OCI-LY3 (cell line): ENCODE measurements around the gene TMEM108.

ENCODE experiments used
- H2AFZ ChIP-seq: fragments of 200-600, 300-600 bp; shearing (Covaris generic); 2 replicates; pipeline ENCODE4 v1.6.0; 2014; ENCODE audit warnings: antibody characterized with exemption, low read depth, low read length
- H3K27ac ChIP-seq: fragments of 200-600, 300-600 bp; sonication (generic); 2 replicates; pipeline ENCODE4 v1.5.1; 2014; ENCODE audit warnings: mild to moderate bottlenecking, low read length, moderate library complexity, mixed read lengths
- H3K27me3 ChIP-seq: fragments of 200-600, 300-600 bp; sonication (generic); 2 replicates; pipeline ENCODE4 v1.6.1; 2014; ENCODE audit warnings: low read depth, low read length, mixed read lengths
- H3K36me3 ChIP-seq: fragments of 200-600, 300-600 bp; sonication (generic); replicated peaks from 2 replicates; pipeline ENCODE3; 2014; ENCODE audit warnings: low read depth, low read length, mixed read lengths
- H3K4me1 ChIP-seq: fragments of 300-600, 200-600 bp; sonication (generic); 2 replicates; pipeline ENCODE4 v1.6.1; 2014; ENCODE audit warnings: low read length, mixed read lengths
- H3K4me2 ChIP-seq: fragments of 200-600, 300-600 bp; sonication (generic); 2 replicates; pipeline ENCODE4 v1.6.1; 2014; ENCODE audit warnings: low read length, mixed read lengths
- H3K4me3 ChIP-seq: fragments of 300-600, 200-600 bp; sonication (generic); 2 replicates; pipeline ENCODE4 v1.5.1; 2014; ENCODE audit warnings: antibody characterized with exemption, mild to moderate bottlenecking, low read length, moderate library complexity
- H3K79me2 ChIP-seq: fragments of 300-600, 200-600 bp; shearing (Covaris generic); 2 replicates; pipeline ENCODE4 v1.6.1; 2014; ENCODE audit warnings: mild to moderate bottlenecking, low read length, mixed read lengths
- H3K9ac ChIP-seq: fragments of 300-600, 200-600 bp; shearing (Covaris generic); 2 replicates; pipeline ENCODE4 v1.6.0; 2014; ENCODE audit warnings: mild to moderate bottlenecking, low read length, moderate library complexity
- H3K9me3 ChIP-seq: fragments of 200-600, 300-600 bp; shearing (Covaris generic); 2 replicates; pipeline ENCODE4 v1.6.1; 2014; ENCODE audit warnings: low read length, mixed read lengths; ENCODE audit not compliant: insufficient read depth
- H4K20me1 ChIP-seq: fragments of 200-600, 300-600 bp; sonication (generic); 2 replicates; pipeline ENCODE4 v1.6.1; 2016; ENCODE audit warnings: low read length, mixed read lengths; ENCODE audit not compliant: insufficient read depth
- CTCF ChIP-seq: fragments of 200-600, 300-600 bp; sonication (generic); IDR thresholded peaks from 2 replicates; pipeline ENCODE4 v1.5.1; 2014; ENCODE audit warnings: antibody characterized with exemption, low read length, low read depth
- EZH2phosphoT487 ChIP-seq: fragments of 200-600 bp; shearing (Covaris generic); IDR thresholded peaks from 2 replicates; pipeline ENCODE4 v1.6.1; 2018; ENCODE audit warnings: antibody characterized with exemption, mixed run types, low read depth

Gene TMEM108

GRCh38 chr3:133191818-133192217 is 153.6 kb downstream of the TMEM108 start:
- TF ChIP-seq EZH2phosphoT487 (no peak), CTCF (no peak)
- Histone ChIP-seq H4K20me1 (no peaks in the 10 kb centered on the region), H3K27me3 (0 out of 2 replicates have a peak, but pooled peaks cover 11% of the 10 kb centered on the region), H3K27ac (no peak overlapping the region), H3K4me2 (no peak overlapping the region), H3K36me3 (no peaks in the 10 kb centered on the region), H3K79me2 (no peaks in the 10 kb centered on the region), H3K9me3 (no peaks in the 10 kb centered on the region), H3K4me3 (no peak overlapping the region), H2AFZ (no peak overlapping the region), H3K4me1 (no peaks in the 10 kb centered on the region), H3K9ac (no peak overlapping the region)

- no peak for TF ChIP-seq CTCF
- TF ChIP-seq EZH2phosphoT487 = no peak
- Histone ChIP-seq H3K4me1 (peaks cover 2% of the 10 kb centered on the region), H3K9me3 (no peaks in the 10 kb centered on the region), H3K36me3 (no peaks in the 10 kb centered on the region), H3K79me2 (no peaks in the 10 kb centered on the region), H3K9ac (no peak overlapping the region), H3K27me3 (0 out of 2 replicates have a peak, but pooled peaks cover 9% of the 10 kb centered on the region), H3K27ac (no peak overlapping the region), H3K4me2 (no peak overlapping the region), H4K20me1 (no peaks in the 10 kb centered on the region), H2AFZ (no peak overlapping the region), H3K4me3 (no peak overlapping the region)
Measured at GRCh38 chr3:133192363-133192945, 154.3 kb downstream of the TMEM108 start.

GRCh38 chr3:133192967-133193366 is 154.8 kb downstream of the TMEM108 start:
- H3K4me1 ChIP-seq = peaks cover 7% of the 10 kb centered on the region
- no peaks in the 10 kb centered on the region for H3K9me3 ChIP-seq
- TF ChIP-seq EZH2phosphoT487 (no peak), CTCF (no peak)
- H3K27me3 ChIP-seq = 0 out of 2 replicates have a peak, but pooled peaks cover 9% of the 10 kb centered on the region
- no peak overlapping the region for H3K4me3 ChIP-seq
- no peaks in the 10 kb centered on the region for H4K20me1 ChIP-seq
- H3K79me2 ChIP-seq = no peaks in the 10 kb centered on the region
- no peak overlapping the region for H3K27ac ChIP-seq
- no peaks in the 10 kb centered on the region for H3K36me3 ChIP-seq
- no peak overlapping the region for H2AFZ ChIP-seq
- no peak overlapping the region for H3K4me2 ChIP-seq
- H3K9ac ChIP-seq = no peak overlapping the region

GRCh38 chr3:133196527-133196926 is 158.3 kb downstream of the TMEM108 start:
- peaks cover 8% of the 10 kb centered on the region for H3K4me1 ChIP-seq
- no peak overlapping the region for H3K4me3 ChIP-seq
- H3K9ac ChIP-seq = no peak overlapping the region
- no peaks in the 10 kb centered on the region for H3K36me3 ChIP-seq
- TF ChIP-seq CTCF = no peak
- no peak overlapping the region for H2AFZ ChIP-seq
- H3K9me3 ChIP-seq = no peaks in the 10 kb centered on the region
- no peaks in the 10 kb centered on the region for H3K79me2 ChIP-seq
- no peak overlapping the region for H3K27ac ChIP-seq
- H3K27me3 ChIP-seq = 0 out of 2 replicates have a peak, but pooled peaks cover 7% of the 10 kb centered on the region
- H3K4me2 ChIP-seq = no peak overlapping the region
- H4K20me1 ChIP-seq = no peaks in the 10 kb centered on the region
